Measurements from ENCODE around the gene PDE6D.
"Not testable (repeated sequence)": the region's sequence is repeated elsewhere in the genome, so short reads cannot be mapped to it uniquely, and the experiment has no call there.

Gene PDE6D

GRCh38 chr2:231713406-231713729 lies 67.7 kb downstream of the PDE6D start:
- Histone ChIP-seq H3K36me3 (ENCODE audit: control insufficient read depth, insufficient read depth, low read length) (peaks cover 18% of the 10 kb centered on the region), H3K4me1 (ENCODE audit: control insufficient read depth, insufficient read depth, low read length) (peaks cover 23% of the 10 kb centered on the region), H3K27ac (ENCODE audit: low read depth, low read length) (peak overlapping the region; percentile 69)
- not testable (repeated sequence) for H3K27me3 ChIP-seq (ENCODE audit: control insufficient read depth, insufficient read depth, low read length); H3K4me3 ChIP-seq (ENCODE audit: low read length); H3K9ac ChIP-seq (ENCODE audit: low read length)

- peak overlapping the region; percentile 85 for H3K4me3 ChIP-seq (ENCODE audit: low read length)
Observed at GRCh38 chr2:231712451-231713021, 68.5 kb downstream of the PDE6D start.

GRCh38 chr2:231711677-231712450 lies 69.2 kb downstream of the PDE6D start:
- Histone ChIP-seq H3K4me3 (ENCODE audit: low read length) (peak overlapping the region; percentile 85), H3K4me1 (ENCODE audit: control insufficient read depth, insufficient read depth, low read length) (peaks cover 23% of the 10 kb centered on the region), H3K27ac (ENCODE audit: low read depth, low read length) (peak overlapping the region; percentile 48), H3K36me3 (ENCODE audit: control insufficient read depth, insufficient read depth, low read length) (peaks cover 18% of the 10 kb centered on the region), H3K9ac (ENCODE audit: low read length) (peak overlapping the region; percentile 60), H3K27me3 (ENCODE audit: control insufficient read depth, insufficient read depth, low read length) (no peaks in the 10 kb centered on the region)

More at GRCh38 chr2:231712451-231713021, 68.5 kb downstream of the PDE6D start:
- H3K9ac ChIP-seq (ENCODE audit: low read length); H3K27me3 ChIP-seq (ENCODE audit: control insufficient read depth, insufficient read depth, low read length); H3K27ac ChIP-seq (ENCODE audit: low read depth, low read length): not testable (repeated sequence)
- Histone ChIP-seq H3K4me1 (ENCODE audit: control insufficient read depth, insufficient read depth, low read length) (peaks cover 23% of the 10 kb centered on the region), H3K36me3 (ENCODE audit: control insufficient read depth, insufficient read depth, low read length) (peaks cover 18% of the 10 kb centered on the region)

GRCh38 chr2:231710799-231711676 lies 70.0 kb downstream of the PDE6D start:
- Histone ChIP-seq H3K4me3 (ENCODE audit: low read length) (peak overlapping the region; percentile 85), H3K4me1 (ENCODE audit: control insufficient read depth, insufficient read depth, low read length) (peaks cover 23% of the 10 kb centered on the region), H3K9ac (ENCODE audit: low read length) (peak overlapping the region; percentile 60), H3K27me3 (ENCODE audit: control insufficient read depth, insufficient read depth, low read length) (no peaks in the 10 kb centered on the region), H3K36me3 (ENCODE audit: control insufficient read depth, insufficient read depth, low read length) (peaks cover 18% of the 10 kb centered on the region), H3K27ac (ENCODE audit: low read depth, low read length) (peak overlapping the region; percentile 48)

- Histone ChIP-seq H3K4me1 (ENCODE audit: control insufficient read depth, insufficient read depth, low read length) (peaks cover 25% of the 10 kb centered on the region), H3K9ac (ENCODE audit: low read length) (peak overlapping the region; percentile 92), H3K4me3 (ENCODE audit: low read length) (peak overlapping the region; percentile 85), H3K27me3 (ENCODE audit: control insufficient read depth, insufficient read depth, low read length) (no peaks in the 10 kb centered on the region), H3K27ac (ENCODE audit: low read depth, low read length) (peak overlapping the region; percentile 99), H3K36me3 (ENCODE audit: control insufficient read depth, insufficient read depth, low read length) (peaks cover 18% of the 10 kb centered on the region)
Observed at GRCh38 chr2:231709981-231710798, 70.9 kb downstream of the PDE6D start.

DNA sequence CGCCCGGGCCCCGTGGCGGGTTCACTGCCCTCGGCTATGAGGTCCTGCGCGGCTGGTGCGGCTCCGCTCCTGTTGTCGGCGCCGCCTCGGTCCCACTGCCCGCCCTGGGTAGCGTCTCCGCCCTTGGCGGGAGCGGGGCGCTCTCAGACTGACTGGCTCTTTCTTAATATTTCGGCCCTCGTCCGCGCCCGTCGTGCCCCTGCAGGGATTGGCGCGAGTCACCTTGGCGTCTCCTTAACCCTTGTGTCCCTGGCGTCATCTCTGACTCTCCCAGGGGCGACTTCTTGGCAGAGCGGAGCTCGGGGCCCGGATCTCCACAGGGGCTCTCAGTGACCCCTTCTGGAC lies 71.5 kb downstream of the PDE6D start:
- Histone ChIP-seq H3K4me3 (ENCODE audit: low read length) (peak overlapping the region; percentile 85), H3K36me3 (ENCODE audit: control insufficient read depth, insufficient read depth, low read length) (peaks cover 18% of the 10 kb centered on the region), H3K9ac (ENCODE audit: low read length) (peak overlapping the region; percentile 92), H3K27me3 (ENCODE audit: control insufficient read depth, insufficient read depth, low read length) (no peaks in the 10 kb centered on the region), H3K4me1 (ENCODE audit: control insufficient read depth, insufficient read depth, low read length) (peaks cover 22% of the 10 kb centered on the region), H3K27ac (ENCODE audit: low read depth, low read length) (peak overlapping the region; percentile 99)

DNA sequence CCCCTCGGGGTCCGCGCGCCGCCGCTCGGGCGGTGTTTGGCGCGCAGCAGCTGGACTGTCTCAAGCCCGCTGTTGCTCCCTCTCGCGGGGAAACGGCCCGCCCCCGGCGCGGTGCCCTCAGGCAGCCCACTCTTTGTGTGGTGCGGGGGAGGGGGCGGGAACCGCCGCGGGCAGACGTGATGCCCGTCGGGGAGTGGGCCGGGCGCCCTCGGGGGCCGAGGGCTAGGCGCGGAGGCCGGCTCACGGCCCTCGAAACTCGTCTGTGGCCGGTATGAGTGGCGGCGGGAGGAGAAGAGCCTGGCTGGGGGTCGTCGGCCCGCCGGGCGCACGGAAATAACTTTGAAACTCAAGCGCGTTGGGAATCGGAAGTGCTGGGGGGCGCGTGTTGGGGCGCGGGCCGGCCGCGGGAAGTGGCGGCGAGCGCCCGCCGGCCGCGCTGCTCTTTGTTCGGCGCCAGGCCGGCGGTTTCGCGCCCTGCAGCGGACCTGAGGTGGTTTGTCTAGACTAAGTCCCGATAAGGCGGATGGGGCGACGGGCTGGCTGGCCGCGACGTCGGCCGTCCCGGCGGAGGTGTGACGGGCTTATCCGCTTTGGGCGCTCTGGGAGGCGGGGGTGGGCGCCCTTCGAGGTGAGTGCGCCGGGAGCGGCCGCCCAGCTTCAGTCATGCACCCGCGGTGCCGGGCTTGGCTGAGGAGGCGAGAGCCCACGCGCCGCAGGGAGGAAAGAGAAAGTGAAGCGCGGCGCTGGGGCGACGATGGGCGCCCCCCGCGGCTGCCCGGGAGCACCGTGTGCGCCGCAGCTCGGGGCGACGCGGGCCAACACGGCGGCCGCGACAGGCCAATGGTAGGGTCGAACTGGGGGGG lies 72.1 kb downstream of the PDE6D start:
- H3K36me3 ChIP-seq (ENCODE audit: control insufficient read depth, insufficient read depth, low read length), result peaks cover 13% of the 10 kb centered on the region
- H3K27me3 ChIP-seq (ENCODE audit: control insufficient read depth, insufficient read depth, low read length), result no peaks in the 10 kb centered on the region
- H3K4me1 ChIP-seq (ENCODE audit: control insufficient read depth, insufficient read depth, low read length), result peaks cover 20% of the 10 kb centered on the region
- peak overlapping the region; percentile 85 for H3K4me3 ChIP-seq (ENCODE audit: low read length)
- peak overlapping the region; percentile 92 for H3K9ac ChIP-seq (ENCODE audit: low read length)
- peak overlapping the region; percentile 99 for H3K27ac ChIP-seq (ENCODE audit: low read depth, low read length)

DNA sequence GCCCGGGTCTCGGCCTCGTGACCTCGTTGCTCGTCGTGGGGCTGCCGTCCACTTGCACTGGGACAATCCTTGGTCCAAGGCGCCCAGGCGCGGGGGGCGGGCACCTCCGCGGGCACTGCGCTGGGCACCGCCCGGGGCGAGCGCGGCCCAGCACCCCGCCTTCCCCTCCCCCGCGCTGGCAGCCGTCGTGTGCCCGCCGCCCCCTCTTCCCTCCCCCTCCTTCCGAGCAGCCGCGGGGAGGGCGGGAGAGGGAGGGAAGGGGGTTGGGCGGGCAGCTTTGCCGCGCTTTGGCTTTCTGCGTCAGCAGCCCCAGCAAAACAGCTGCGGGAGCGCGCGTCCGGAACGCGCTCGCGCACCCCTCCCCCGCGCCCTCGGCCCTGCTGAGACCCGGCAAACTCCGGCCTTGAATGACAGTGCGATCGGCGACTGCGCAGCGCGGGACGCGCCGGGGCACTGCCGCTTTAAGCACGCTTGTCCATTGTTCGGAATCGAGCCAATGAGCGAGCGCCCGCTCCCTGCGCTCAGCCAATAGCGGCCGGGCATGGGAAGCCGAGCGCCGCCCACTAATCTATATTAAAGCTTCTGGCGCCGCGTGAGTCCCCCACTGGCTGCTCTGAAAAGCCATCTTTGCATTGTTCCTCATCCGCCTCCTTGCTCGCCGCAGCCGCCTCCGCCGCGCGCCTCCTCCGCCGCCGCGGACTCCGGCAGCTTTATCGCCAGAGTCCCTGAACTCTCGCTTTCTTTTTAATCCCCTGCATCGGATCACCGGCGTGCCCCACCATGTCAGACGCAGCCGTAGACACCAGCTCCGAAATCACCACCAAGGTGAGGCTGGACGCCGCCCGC lies 72.9 kb downstream of the PDE6D start, which contains the start of gene PTMA:
PTMA (plus strand) TSS at position 599 of the 846 bp plus-strand sequence; CDS start at position 781, 182 bp downstream.
- peak within 1 kb of the TSS; percentile 85 for H3K4me3 ChIP-seq (ENCODE audit: low read length)
- H3K4me1 ChIP-seq (ENCODE audit: control insufficient read depth, insufficient read depth, low read length), result peaks cover 13% of the 10 kb centered on the region
- H3K9ac ChIP-seq (ENCODE audit: low read length), result peak within 1 kb of the TSS; percentile 92
- H3K36me3 ChIP-seq (ENCODE audit: control insufficient read depth, insufficient read depth, low read length), result peaks cover 9% of the 10 kb centered on the region
- H3K27me3 ChIP-seq (ENCODE audit: control insufficient read depth, insufficient read depth, low read length), result no peaks in the 10 kb centered on the region
- peak within 1 kb of the TSS; percentile 99 for H3K27ac ChIP-seq (ENCODE audit: low read depth, low read length)

DNA sequence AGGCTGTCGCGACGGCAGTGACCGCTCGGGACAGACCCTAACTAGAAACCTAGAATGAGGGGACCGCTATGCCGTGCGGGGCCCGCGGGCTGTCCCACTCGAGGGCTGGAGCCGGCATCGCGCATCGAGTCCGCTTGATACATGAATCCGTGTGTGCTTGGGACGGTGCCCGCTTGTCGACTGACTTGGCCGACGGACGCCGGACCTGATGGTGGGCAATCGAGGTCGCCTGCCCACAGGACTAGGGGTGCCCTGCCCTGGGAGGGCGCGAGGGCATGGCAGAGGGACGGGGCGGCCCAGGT lies 73.5 kb downstream of the PDE6D start:
- H3K4me3 ChIP-seq (ENCODE audit: low read length), result peak overlapping the region; percentile 83
- peaks cover 9% of the 10 kb centered on the region for H3K36me3 ChIP-seq (ENCODE audit: control insufficient read depth, insufficient read depth, low read length)
- H3K9ac ChIP-seq (ENCODE audit: low read length), result peak overlapping the region; percentile 69
- H3K27ac ChIP-seq (ENCODE audit: low read depth, low read length), result peak overlapping the region; percentile 99
- peaks cover 13% of the 10 kb centered on the region for H3K4me1 ChIP-seq (ENCODE audit: control insufficient read depth, insufficient read depth, low read length)
- no peaks in the 10 kb centered on the region for H3K27me3 ChIP-seq (ENCODE audit: control insufficient read depth, insufficient read depth, low read length)

DNA sequence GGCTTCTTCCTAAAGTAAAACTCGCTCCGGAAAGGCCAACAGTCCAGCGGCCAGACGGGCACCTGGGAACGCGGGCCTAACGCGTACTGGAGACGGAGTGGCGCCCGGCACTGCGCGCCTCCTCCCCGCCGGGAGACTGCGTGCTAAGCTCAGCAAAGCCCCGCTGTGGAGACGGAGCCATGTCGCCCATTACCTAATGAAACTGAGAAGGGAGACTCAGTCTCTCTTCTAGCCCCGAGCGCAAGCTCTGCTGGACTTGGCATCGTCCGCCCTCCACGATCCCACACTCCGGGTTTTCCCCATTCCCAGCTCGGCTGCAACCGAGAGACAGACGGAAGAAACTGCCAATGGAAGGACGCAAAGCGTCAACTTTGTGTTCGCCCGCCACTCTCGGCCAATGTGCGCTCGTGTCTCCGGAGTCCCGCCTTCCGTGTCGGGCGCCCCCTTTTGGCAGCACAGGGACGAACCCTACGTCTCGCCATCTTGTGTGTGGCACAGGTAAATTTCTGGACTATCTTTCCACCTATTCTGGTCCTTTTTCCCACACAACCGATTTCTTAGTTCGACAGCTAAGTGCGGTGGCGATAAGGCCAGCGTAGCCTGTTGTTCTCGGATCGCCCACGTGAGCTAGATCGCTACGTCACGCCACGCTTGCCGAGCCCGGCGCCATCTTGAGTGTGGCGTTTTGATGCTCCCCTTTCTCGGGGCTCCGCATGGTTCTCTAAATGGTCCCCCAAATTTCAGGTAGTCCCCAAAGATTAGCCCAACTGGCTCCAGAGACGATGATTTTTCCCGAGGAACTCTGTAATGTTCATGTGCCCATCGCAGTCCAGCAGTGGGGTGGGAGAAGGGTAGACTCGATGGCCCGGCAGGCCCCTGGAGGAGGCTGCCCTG lies 74.1 kb downstream of the PDE6D start:
- peaks cover 11% of the 10 kb centered on the region for H3K4me1 ChIP-seq (ENCODE audit: control insufficient read depth, insufficient read depth, low read length)

More for the DNA sequence above, 74.1 kb downstream of the PDE6D start:
- Histone ChIP-seq H3K27me3 (ENCODE audit: control insufficient read depth, insufficient read depth, low read length) (no peaks in the 10 kb centered on the region), H3K9ac (ENCODE audit: low read length) (peak overlapping the region; percentile 95), H3K4me3 (ENCODE audit: low read length) (peak overlapping the region; percentile 83), H3K27ac (ENCODE audit: low read depth, low read length) (peak overlapping the region; percentile 99), H3K36me3 (ENCODE audit: control insufficient read depth, insufficient read depth, low read length) (peaks cover 4% of the 10 kb centered on the region)
